OCI-LY3 (cell line): ENCODE data around the gene PGAM2.

Experiments used
- H2AFZ ChIP-seq: fragments of 200-600, 300-600 bp; shearing (Covaris generic); 2 replicates; pipeline ENCODE4 v1.6.0; 2014; ENCODE audit warnings: antibody characterized with exemption, low read depth, low read length
- H3K27ac ChIP-seq: fragments of 200-600, 300-600 bp; sonication (generic); 2 replicates; pipeline ENCODE4 v1.5.1; 2014; ENCODE audit warnings: mild to moderate bottlenecking, low read length, moderate library complexity, mixed read lengths
- H3K27me3 ChIP-seq: fragments of 200-600, 300-600 bp; sonication (generic); 2 replicates; pipeline ENCODE4 v1.6.1; 2014; ENCODE audit warnings: low read depth, low read length, mixed read lengths
- H3K36me3 ChIP-seq: fragments of 200-600, 300-600 bp; sonication (generic); replicated peaks from 2 replicates; pipeline ENCODE3; 2014; ENCODE audit warnings: low read depth, low read length, mixed read lengths
- H3K4me1 ChIP-seq: fragments of 300-600, 200-600 bp; sonication (generic); 2 replicates; pipeline ENCODE4 v1.6.1; 2014; ENCODE audit warnings: low read length, mixed read lengths
- H3K4me2 ChIP-seq: fragments of 200-600, 300-600 bp; sonication (generic); 2 replicates; pipeline ENCODE4 v1.6.1; 2014; ENCODE audit warnings: low read length, mixed read lengths
- H3K4me3 ChIP-seq: fragments of 300-600, 200-600 bp; sonication (generic); 2 replicates; pipeline ENCODE4 v1.5.1; 2014; ENCODE audit warnings: antibody characterized with exemption, mild to moderate bottlenecking, low read length, moderate library complexity
- H3K79me2 ChIP-seq: fragments of 300-600, 200-600 bp; shearing (Covaris generic); 2 replicates; pipeline ENCODE4 v1.6.1; 2014; ENCODE audit warnings: mild to moderate bottlenecking, low read length, mixed read lengths
- H3K9ac ChIP-seq: fragments of 300-600, 200-600 bp; shearing (Covaris generic); 2 replicates; pipeline ENCODE4 v1.6.0; 2014; ENCODE audit warnings: mild to moderate bottlenecking, low read length, moderate library complexity
- H3K9me3 ChIP-seq: fragments of 200-600, 300-600 bp; shearing (Covaris generic); 2 replicates; pipeline ENCODE4 v1.6.1; 2014; ENCODE audit warnings: low read length, mixed read lengths; ENCODE audit not compliant: insufficient read depth
- H4K20me1 ChIP-seq: fragments of 200-600, 300-600 bp; sonication (generic); 2 replicates; pipeline ENCODE4 v1.6.1; 2016; ENCODE audit warnings: low read length, mixed read lengths; ENCODE audit not compliant: insufficient read depth
- EZH2phosphoT487 ChIP-seq: fragments of 200-600 bp; shearing (Covaris generic); IDR thresholded peaks from 2 replicates; pipeline ENCODE4 v1.6.1; 2018; ENCODE audit warnings: antibody characterized with exemption, mixed run types, low read depth
- TF ChIP-seq, protein P1 (sequence below): fragments of 200-600, 300-600 bp; sonication (generic); IDR thresholded peaks from 2 replicates; pipeline ENCODE4 v1.5.1; 2014; ENCODE audit warnings: antibody characterized with exemption, low read length, low read depth

Gene PGAM2

DNA sequence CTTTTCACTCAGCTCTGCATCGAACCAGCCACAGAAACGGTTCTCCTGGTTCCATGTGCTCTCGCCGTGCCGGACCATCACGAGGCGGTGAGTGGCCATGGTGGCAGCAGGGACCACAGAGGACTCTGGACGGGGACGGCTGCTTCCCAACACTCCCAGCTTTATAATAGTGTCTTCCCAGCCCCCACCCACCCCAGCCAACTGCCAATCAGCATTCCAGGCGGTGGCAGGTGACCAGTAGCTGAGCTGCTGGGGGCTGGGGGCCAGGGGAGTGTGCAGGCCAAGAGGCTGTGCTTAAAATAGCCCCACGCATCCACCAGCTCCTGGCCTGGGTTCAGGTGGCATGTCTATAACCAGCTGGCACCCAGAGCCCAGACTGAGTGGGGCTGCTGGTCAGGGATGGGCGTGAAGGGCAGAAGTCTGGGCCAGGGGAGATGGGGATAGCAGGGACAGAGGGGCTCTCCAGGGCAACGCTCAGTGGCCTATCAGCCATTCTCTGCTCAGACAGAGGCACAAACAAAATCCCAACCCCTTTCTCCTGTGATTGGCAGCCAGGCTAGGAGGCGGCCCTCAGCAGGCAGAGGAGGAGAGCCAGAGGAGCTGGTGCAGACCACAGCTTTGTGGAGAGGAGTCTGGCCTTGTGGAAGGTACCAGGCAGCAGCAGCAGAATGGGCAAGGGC, at the start of gene PGAM2:
Gene PGAM2 (minus strand): TSS at position 137 of the 680 bp plus-strand sequence. CDS start 38 bp downstream, at position 99.
- no peaks in the 10 kb centered on the region; the same call in 1 of the 2 replicates for H3K4me1 ChIP-seq
- peaks cover 3% of the 10 kb centered on the region; the same call in 1 of the 2 replicates for H4K20me1 ChIP-seq

DNA sequence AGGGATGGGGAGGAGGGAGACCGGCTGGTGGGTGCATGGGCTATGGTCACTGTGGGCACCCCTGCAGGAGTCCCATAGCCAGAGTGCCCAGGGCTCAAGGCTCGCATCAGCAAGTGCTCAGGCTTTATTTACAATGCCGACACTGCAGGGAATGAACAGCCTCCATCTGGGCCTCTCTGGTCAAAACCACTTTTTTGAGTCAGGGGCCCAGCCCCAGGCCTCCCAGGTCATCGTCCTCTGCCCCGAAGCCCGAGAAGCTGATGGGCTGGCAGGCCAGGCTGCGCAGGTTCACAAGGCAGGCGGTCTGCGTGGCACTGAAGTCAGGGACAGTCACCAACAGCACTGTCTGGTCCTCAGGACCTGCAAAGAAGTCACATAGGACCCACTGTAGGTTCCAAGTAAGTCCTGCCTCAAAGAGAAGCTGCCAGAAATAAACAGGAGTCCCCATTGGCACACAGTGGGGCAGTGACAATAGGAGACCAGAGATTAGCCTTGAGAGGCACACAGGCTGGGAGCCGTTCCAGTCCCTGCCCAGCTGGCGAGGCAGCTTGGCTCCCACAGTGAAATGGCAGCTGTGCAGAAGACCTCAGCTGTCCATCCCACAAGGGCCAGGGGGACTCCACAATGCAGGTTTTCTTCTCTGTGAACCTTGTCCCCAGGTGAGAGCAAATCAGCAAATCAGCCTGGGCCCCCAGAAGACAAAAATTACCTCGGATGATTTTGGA, 49.4 kb upstream of the PGAM2 start:
- no peak overlapping the region for H3K27ac ChIP-seq
- H3K4me1 ChIP-seq, result no peaks in the 10 kb centered on the region
- H3K4me2 ChIP-seq, result no peak overlapping the region
- H3K27me3 ChIP-seq, result no peaks in the 10 kb centered on the region
- peaks cover 13% of the 10 kb centered on the region for H3K79me2 ChIP-seq
- no peak overlapping the region for H3K9ac ChIP-seq
- no peak for TF ChIP-seq EZH2phosphoT487
- TF ChIP-seq, protein P1, sequence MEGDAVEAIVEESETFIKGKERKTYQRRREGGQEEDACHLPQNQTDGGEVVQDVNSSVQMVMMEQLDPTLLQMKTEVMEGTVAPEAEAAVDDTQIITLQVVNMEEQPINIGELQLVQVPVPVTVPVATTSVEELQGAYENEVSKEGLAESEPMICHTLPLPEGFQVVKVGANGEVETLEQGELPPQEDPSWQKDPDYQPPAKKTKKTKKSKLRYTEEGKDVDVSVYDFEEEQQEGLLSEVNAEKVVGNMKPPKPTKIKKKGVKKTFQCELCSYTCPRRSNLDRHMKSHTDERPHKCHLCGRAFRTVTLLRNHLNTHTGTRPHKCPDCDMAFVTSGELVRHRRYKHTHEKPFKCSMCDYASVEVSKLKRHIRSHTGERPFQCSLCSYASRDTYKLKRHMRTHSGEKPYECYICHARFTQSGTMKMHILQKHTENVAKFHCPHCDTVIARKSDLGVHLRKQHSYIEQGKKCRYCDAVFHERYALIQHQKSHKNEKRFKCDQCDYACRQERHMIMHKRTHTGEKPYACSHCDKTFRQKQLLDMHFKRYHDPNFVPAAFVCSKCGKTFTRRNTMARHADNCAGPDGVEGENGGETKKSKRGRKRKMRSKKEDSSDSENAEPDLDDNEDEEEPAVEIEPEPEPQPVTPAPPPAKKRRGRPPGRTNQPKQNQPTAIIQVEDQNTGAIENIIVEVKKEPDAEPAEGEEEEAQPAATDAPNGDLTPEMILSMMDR, result no peak
- H4K20me1 ChIP-seq, result 0 out of 2 replicates have a peak, but pooled peaks cover 9% of the 10 kb centered on the region
- H2AFZ ChIP-seq, result no peak overlapping the region
- peaks cover 35% of the 10 kb centered on the region for H3K36me3 ChIP-seq
- no peak overlapping the region for H3K4me3 ChIP-seq
- no peaks in the 10 kb centered on the region for H3K9me3 ChIP-seq

More for the DNA sequence above, at the start of gene PGAM2:
- no peak within 1 kb of the TSS for H3K9ac ChIP-seq
- H3K27me3 ChIP-seq, result peaks cover 12% of the 10 kb centered on the region
- H3K36me3 ChIP-seq, result peaks cover 22% of the 10 kb centered on the region
- no peak within 1 kb of the TSS for H3K4me3 ChIP-seq
- H3K4me2 ChIP-seq, result no peak within 1 kb of the TSS
- no peak within 1 kb of the TSS for H3K27ac ChIP-seq
- TF ChIP-seq, protein P1, result no peak
- TF ChIP-seq EZH2phosphoT487, result no peak
- H3K9me3 ChIP-seq, result no peaks in the 10 kb centered on the region
- H3K79me2 ChIP-seq, result no peaks in the 10 kb centered on the region
- no peak within 1 kb of the TSS for H2AFZ ChIP-seq

DNA sequence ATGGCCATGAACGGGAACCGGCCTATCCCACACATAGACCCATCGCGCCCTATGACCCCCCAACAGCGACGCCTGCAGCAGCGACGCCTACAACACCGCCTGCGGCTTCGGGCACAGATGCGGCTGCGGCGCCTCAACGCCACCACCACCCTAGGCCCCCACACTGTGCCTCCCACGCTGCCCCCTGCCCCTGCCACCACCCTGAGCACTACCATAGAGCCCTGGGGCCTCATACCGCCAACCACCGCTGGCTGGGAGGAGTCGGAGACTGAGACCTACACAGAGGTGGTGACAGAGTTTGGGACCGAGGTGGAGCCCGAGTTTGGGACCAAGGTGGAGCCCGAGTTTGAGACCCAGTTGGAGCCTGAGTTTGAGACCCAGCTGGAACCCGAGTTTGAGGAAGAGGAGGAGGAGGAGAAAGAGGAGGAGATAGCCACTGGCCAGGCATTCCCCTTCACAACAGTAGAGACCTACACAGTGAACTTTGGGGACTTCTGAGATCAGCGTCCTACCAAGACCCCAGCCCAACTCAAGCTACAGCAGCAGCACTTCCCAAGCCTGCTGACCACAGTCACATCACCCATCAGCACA, 48.5 kb upstream of the PGAM2 start:
- no peak overlapping the region for H3K27ac ChIP-seq
- peaks cover 4% of the 10 kb centered on the region; the same call in 1 of the 2 replicates for H3K79me2 ChIP-seq
- TF ChIP-seq, protein P1, result no peak
- TF ChIP-seq EZH2phosphoT487, result no peak
- no peaks in the 10 kb centered on the region for H3K27me3 ChIP-seq
- H3K4me1 ChIP-seq, result no peaks in the 10 kb centered on the region
- H2AFZ ChIP-seq, result no peak overlapping the region
- H3K36me3 ChIP-seq, result peaks cover 27% of the 10 kb centered on the region
- no peak overlapping the region for H3K4me3 ChIP-seq
- no peak overlapping the region for H3K4me2 ChIP-seq
- H3K9ac ChIP-seq, result no peak overlapping the region
- H3K9me3 ChIP-seq, result no peaks in the 10 kb centered on the region
- 0 out of 2 replicates have a peak, but pooled peaks cover 3% of the 10 kb centered on the region for H4K20me1 ChIP-seq
